Colonic mucosa (tissue), 4 donors: ENCODE results near the gene MRNIP. TPM values are rescaled to one million over a fixed set of nuclear protein-coding genes. Genes with fewer than 3 reads are reported as not detected.

Experiments used
- DNase-seq: peaks from one replicate; pipeline ENCODE4 v3.0.0-alpha.2; 2020
- H3K27ac ChIP-seq: fragments of 200-600 bp; one replicate; pipeline ENCODE4 v1.8.0; 2021
- H3K27me3 ChIP-seq: fragments of 200-600 bp; one replicate; pipeline ENCODE4 v1.8.0; 2021
- H3K36me3 ChIP-seq: fragments of 200-600 bp; one replicate; pipeline ENCODE4 v1.8.0; 2021
- H3K4me1 ChIP-seq: fragments of 200-600 bp; one replicate; pipeline ENCODE4 v1.8.0; 2021; ENCODE audit warnings: mild to moderate bottlenecking
- H3K4me3 ChIP-seq: fragments of 200-600 bp; one replicate; pipeline ENCODE4 v1.8.0; 2021
- H3K9ac ChIP-seq, 2 donors: one replicate each; pipeline ENCODE4 v1.7.0; 2013; ENCODE audit warnings: control low read depth in 2 of 2, low read depth in 2 of 2, low read length in 2 of 2
- H3K9me3 ChIP-seq: fragments of 200-600 bp; one replicate; pipeline ENCODE4 v1.8.0; 2021
- intact Hi-C: fragments of 100-400 bp; cut with DNase I; formaldehyde crosslinking; loops from one replicate; pipeline ENCODE4 v1.14.1; 2022
- total RNA-seq, 2 donors: library from RNA; stranded (reverse); fragmentation: NEBNext Ultra II Directional in 1 of 2; extraction: Animal tissue kit (Norgen Biotek cat#: 25700) in 1 of 2; gene quantifications; one replicate each; pipeline ENCODE4 v1.2.1, GENCODE V29; 2021
- TF ChIP-seq, protein P1 (sequence below): fragments of 200-600 bp; IDR thresholded peaks from one replicate; pipeline ENCODE4 v1.8.0; 2022; ENCODE audit warnings: antibody characterized with exemption, mild to moderate bottlenecking
- donor health status: healthy.
- donor health status: DM: no; HTN: no; CAD: no.
- donor health status: DM: no; HTN: no; CAD: no.

The MRNIP gene
- total RNA-seq, 2 donors from 2014 or later: 8.6 to 17.5 TPM

DNA sequence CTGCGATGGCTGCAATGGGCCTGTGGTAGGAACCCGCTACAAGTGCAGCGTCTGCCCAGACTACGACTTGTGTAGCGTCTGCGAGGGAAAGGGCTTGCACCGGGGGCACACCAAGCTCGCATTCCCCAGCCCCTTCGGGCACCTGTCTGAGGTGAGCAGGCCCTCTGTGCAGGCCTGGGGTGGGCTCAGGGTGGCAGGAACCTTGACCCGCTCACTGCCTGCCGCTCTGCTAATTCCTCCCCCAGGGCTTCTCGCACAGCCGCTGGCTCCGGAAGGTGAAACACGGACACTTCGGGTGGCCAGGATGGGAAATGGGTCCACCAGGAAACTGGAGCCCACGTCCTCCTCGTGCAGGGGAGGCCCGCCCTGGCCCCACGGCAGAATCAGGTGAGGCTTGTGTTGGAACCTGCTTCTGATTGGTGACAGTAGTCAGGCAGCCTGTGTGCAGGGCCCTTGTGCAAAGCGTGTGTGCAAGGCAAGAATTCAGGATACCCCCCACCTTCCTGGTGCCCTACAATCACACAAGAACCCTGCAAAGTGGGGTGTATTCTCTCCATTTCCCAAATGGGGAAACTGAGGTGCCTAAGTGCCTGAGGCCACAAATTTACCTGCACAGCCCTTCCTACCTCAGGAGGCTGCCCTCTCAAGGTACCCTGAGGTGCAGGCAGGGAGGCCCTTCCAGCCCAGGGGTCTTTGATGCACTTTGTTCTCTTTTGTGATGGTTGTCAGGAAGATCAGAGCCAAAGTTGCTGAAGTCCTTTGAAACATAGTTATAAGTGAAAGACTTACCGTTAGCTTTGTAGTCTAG, 34.5 kb downstream of the MRNIP start:
- Histone ChIP-seq H3K4me3 (no peak overlapping the region), H3K27me3 (no peaks in the 10 kb centered on the region), H3K9ac (peak overlapping the region in 1 of 2 donors; percentile 46), H3K4me1 (peaks cover 56% of the 10 kb centered on the region), H3K9me3 (no peaks in the 10 kb centered on the region), H3K27ac (no peak overlapping the region), H3K36me3 (peaks cover 16% of the 10 kb centered on the region)
- intact Hi-C loops: no loop called here
- peak; percentile 15 for DNase-seq
- TF ChIP-seq, protein P1, sequence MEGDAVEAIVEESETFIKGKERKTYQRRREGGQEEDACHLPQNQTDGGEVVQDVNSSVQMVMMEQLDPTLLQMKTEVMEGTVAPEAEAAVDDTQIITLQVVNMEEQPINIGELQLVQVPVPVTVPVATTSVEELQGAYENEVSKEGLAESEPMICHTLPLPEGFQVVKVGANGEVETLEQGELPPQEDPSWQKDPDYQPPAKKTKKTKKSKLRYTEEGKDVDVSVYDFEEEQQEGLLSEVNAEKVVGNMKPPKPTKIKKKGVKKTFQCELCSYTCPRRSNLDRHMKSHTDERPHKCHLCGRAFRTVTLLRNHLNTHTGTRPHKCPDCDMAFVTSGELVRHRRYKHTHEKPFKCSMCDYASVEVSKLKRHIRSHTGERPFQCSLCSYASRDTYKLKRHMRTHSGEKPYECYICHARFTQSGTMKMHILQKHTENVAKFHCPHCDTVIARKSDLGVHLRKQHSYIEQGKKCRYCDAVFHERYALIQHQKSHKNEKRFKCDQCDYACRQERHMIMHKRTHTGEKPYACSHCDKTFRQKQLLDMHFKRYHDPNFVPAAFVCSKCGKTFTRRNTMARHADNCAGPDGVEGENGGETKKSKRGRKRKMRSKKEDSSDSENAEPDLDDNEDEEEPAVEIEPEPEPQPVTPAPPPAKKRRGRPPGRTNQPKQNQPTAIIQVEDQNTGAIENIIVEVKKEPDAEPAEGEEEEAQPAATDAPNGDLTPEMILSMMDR: no peak

DNA sequence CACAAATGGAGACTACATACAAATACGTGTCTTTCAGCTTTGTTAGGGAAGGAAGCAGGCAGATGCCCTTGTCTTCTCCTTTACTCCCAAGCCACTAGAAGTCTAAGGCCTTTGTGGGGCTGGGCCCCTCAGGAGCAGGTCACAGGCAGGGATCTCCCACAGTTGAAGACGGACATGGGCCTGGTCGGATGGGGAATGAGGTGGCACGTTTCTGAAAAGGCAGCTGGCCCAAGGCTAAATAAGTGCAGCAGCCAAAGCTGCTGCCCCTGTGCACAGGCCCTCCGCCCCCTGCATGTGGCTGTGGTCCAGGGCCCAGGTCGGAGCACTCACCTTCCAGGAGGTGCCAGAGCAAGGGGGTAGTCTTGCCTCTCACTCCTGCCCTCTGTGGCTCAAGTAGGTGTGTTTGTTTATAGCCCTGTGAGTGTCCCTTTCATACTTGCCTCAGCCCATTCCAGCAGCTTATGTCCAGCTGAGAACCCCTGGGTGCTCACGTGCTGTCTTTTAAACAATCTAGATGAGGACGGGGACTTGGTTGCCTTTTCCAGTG, 36.1 kb downstream of the MRNIP start:
- Histone ChIP-seq H3K4me3 (peak overlapping the region; percentile 100), H3K27me3 (no peaks in the 10 kb centered on the region), H3K36me3 (peaks cover 16% of the 10 kb centered on the region), H3K9ac (peak overlapping the region; percentile 5 to 72), H3K4me1 (peaks cover 61% of the 10 kb centered on the region), H3K27ac (no peak overlapping the region), H3K9me3 (no peaks in the 10 kb centered on the region)
- TF ChIP-seq, protein P1: no peak
- intact Hi-C loops: no loop called here
- no peak for DNase-seq

DNA sequence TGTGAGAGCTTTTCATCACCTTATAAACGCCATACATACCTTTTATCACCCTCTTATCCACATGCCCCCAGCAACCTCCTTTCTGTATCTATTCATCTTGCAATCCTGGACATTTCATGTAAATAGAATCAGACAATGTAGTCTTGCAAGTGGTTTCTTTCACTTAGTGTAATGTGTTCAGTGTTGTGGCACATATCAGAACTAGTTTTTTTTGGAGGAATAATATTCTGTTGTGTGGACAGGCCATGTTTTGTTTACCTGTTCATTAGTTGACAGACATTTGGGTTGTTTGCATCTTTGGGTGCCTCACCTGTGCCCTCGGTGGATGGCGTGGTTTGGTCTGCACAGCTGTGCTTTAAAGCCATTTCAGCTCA, 36.6 kb downstream of the MRNIP start:
- H3K4me1 ChIP-seq: peaks cover 63% of the 10 kb centered on the region
- intact Hi-C loops: no loop called here
- peak overlapping the region; percentile 100 for H3K4me3 ChIP-seq
- H3K9me3 ChIP-seq: no peaks in the 10 kb centered on the region
- TF ChIP-seq, protein P1: no peak
- H3K36me3 ChIP-seq: peaks cover 16% of the 10 kb centered on the region
- no peaks in the 10 kb centered on the region for H3K27me3 ChIP-seq
- no peak overlapping the region for H3K27ac ChIP-seq
- no peak for DNase-seq
- peak overlapping the region; percentile 5 to 72 for H3K9ac ChIP-seq

DNA sequence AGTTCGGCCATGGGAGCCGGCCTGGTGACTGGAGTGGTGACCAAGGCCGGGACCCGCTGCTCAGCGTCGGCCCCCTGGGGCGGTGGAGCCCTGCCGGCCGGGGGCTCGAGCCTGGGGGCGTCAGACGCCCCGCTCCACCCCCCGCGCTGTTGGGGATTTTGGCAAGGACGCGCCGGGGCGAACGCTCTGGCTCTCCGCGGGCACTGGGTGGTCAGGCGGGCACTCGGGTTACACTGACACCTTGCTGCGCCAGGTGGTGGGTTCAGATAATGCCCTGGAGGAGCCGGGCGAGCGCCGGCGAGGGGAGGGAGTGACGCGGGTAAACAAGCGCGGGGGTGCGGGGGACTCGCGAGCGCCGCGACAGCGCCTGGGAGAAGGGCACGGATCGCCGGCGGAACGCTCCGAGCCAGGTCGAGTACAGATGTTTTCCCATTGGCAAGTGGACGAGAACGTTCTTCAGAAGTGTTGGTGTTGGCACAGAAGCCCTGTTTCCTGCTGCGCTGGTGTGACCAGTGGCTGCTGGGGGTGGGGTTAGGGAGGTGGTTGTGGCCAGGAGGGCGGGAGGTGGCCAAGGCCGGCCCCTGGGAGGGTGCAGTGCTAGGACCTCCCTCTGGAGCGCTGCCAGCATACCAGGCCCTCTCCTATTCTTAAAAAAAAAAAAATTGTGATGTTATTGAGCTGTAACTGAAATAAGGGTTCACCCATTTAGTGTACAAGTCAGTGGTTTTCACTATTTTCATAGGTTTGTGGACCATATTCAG, 37.1 kb downstream of the MRNIP start:
- peak overlapping the region; percentile 100 for H3K4me3 ChIP-seq
- peak; percentile 98 for DNase-seq
- H3K27me3 ChIP-seq: no peaks in the 10 kb centered on the region
- peaks cover 59% of the 10 kb centered on the region for H3K4me1 ChIP-seq
- H3K9ac ChIP-seq: peak overlapping the region; percentile 94 to 100
- peaks cover 13% of the 10 kb centered on the region for H3K36me3 ChIP-seq
- peak overlapping the region; percentile 100 for H3K27ac ChIP-seq
- intact Hi-C loops: no loop called here
- H3K9me3 ChIP-seq: no peaks in the 10 kb centered on the region
- TF ChIP-seq, protein P1: no peak

DNA sequence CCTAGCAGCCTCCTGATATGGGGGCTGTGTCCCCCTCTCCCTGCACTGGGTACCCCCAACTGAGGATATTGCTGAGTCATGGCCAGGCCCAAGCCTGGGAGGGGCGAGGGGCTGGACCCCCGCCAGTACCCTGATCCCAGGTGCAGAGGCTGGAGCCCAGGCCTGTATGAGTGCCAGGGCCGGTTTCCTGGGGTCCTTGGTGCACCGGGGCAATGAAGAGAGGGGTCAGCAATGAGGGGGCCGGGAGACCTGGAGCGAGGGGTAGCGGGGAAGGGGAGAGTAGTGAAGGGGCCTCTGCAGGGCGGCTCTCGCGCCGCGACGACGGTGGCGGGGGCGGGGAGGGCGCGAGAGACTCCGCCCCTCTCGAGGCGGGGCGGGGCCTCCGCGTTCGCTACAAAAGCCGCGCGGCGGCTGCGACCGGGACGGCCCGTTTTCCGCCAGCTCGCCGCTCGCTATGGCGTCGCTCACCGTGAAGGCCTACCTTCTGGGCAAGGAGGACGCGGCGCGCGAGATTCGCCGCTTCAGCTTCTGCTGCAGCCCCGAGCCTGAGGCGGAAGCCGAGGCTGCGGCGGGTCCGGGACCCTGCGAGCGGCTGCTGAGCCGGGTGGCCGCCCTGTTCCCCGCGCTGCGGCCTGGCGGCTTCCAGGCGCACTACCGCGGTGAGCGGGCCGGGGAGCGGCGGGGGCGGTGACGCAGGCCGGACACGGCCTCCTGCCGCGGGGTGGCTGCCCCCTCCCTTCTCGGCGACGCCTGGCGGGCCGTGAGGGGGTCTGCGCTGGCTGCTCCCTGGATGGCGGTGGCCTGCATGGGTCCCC, 37.9 kb downstream of the MRNIP start, which contains the start of gene SQSTM1:
Gene SQSTM1, plus strand, starts transcription at position 423 of the 815 bp plus-strand sequence. Its CDS starts 32 bp downstream, at position 455.
- Histone ChIP-seq H3K36me3 (peaks cover 10% of the 10 kb centered on the region), H3K27me3 (no peaks in the 10 kb centered on the region), H3K4me1 (peaks cover 52% of the 10 kb centered on the region), H3K9ac (peak within 1 kb of the TSS; percentile 94 to 100), H3K9me3 (no peaks in the 10 kb centered on the region), H3K4me3 (peak within 1 kb of the TSS; percentile 100), H3K27ac (peak within 1 kb of the TSS; percentile 100)
- intact Hi-C loops: no loop called here
- TF ChIP-seq, protein P1: no peak
- peak; percentile 85 for DNase-seq
